Keratinocyte (primary cell): Measurements from ENCODE around the gene FAM13C. TPM values are rescaled to one million over a fixed set of nuclear protein-coding genes. Genes with fewer than 3 reads are reported as not detected.
A peak's percentile ranks its signal among the peaks of the same experiment; 100 is the strongest.

Experiments used
- DNase-seq: peaks from one replicate; pipeline ENCODE4 v3.0.0-alpha.2; 2011; ENCODE audit warnings: low read depth, missing footprints, low spot score
- FAIRE-seq: peaks from 2 replicates; lab custom pipeline; 2011; peaks lifted over from hg19 to GRCh38; lab: Jason Lieb, UNC
- H2AFZ ChIP-seq: 2 replicates; pipeline ENCODE4 v1.6.0; 2012; ENCODE audit warnings: low read length, control low read depth, inconsistent platforms; ENCODE audit not compliant: control insufficient read depth
- H3K27ac ChIP-seq: 2 replicates; pipeline ENCODE4 v1.5.1; 2011; ENCODE audit warnings: low read length; ENCODE audit not compliant: control insufficient read depth, insufficient read depth
- H3K27me3 ChIP-seq: 3 replicates; pipeline ENCODE4 v1.6.0; 2011; ENCODE audit warnings: low read length; ENCODE audit not compliant: control insufficient read depth, insufficient read depth; ENCODE audit errors: extremely low read depth
- H3K36me3 ChIP-seq, 2 experiments: 2 replicates in 1 of 2; 3 replicates in 1 of 2; pipeline ENCODE4 v1.5.1; 2011; ENCODE audit warnings: low read length in 2 of 2, mild to moderate bottlenecking in 1 of 2; ENCODE audit not compliant: control insufficient read depth in 2 of 2, insufficient read depth in 2 of 2; ENCODE audit errors: extremely low read depth in 1 of 2
- H3K4me1 ChIP-seq: 3 replicates; pipeline ENCODE4 v1.5.1; 2011; ENCODE audit warnings: low read length; ENCODE audit not compliant: control insufficient read depth, insufficient read depth; ENCODE audit errors: extremely low read depth
- H3K4me2 ChIP-seq: 3 replicates; pipeline ENCODE4 v1.6.0; 2011; ENCODE audit warnings: low read depth, low read length; ENCODE audit not compliant: control insufficient read depth, insufficient read depth; ENCODE audit errors: extremely low read depth
- H3K4me3 ChIP-seq, 3 experiments: fragments of 200-600 bp in 1 of 3; sonication (generic) in 1 of 3; 2 replicates in 2 of 3; 3 replicates in 1 of 3; pipeline ENCODE4 v1.5.1; 2011 to 2016; ENCODE audit warnings: low read length in 3 of 3, mild to moderate bottlenecking in 3 of 3, control low read depth in 2 of 3, inconsistent platforms in 1 of 3, low read depth in 1 of 3, mixed read lengths in 1 of 3, mixed run types in 1 of 3, moderate library complexity in 1 of 3; ENCODE audit not compliant: control insufficient read depth in 2 of 3, insufficient read depth in 2 of 3; ENCODE audit errors: extremely low read depth in 1 of 3
- H3K79me2 ChIP-seq: 2 replicates; pipeline ENCODE4 v1.6.0; 2012; ENCODE audit warnings: low read length; ENCODE audit not compliant: control insufficient read depth, insufficient read depth
- H3K9ac ChIP-seq: 3 replicates; pipeline ENCODE4 v1.6.0; 2011; ENCODE audit warnings: low read length; ENCODE audit not compliant: control insufficient read depth, insufficient read depth; ENCODE audit errors: extremely low read depth
- H3K9me1 ChIP-seq: 3 replicates; pipeline ENCODE4 v1.6.0; 2011; ENCODE audit warnings: low read length; ENCODE audit not compliant: control insufficient read depth, insufficient read depth; ENCODE audit errors: extremely low read depth
- H3K9me3 ChIP-seq: 2 replicates; pipeline ENCODE4 v1.5.1; 2012; ENCODE audit warnings: low read depth, low read length; ENCODE audit not compliant: control insufficient read depth
- H4K20me1 ChIP-seq: 3 replicates; pipeline ENCODE4 v1.6.0; 2011; ENCODE audit warnings: low read length; ENCODE audit not compliant: control insufficient read depth, insufficient read depth; ENCODE audit errors: extremely low read depth
- EZH2 ChIP-seq: IDR thresholded peaks from one replicate; pipeline ENCODE4 v1.6.1; 2012; ENCODE audit warnings: inconsistent platforms, mild to moderate bottlenecking, low read length, moderate library complexity
- dilution Hi-C: fragments of 300-500 bp; cut with MboI; formaldehyde crosslinking; loops from one replicate; pipeline ENCODE4 v1.7.0; 2020; ENCODE audit warnings: low sequenced_read_pairs; ENCODE audit not compliant: extremely low pct_ligation_motif_present
- polyA minus RNA-seq, 3 experiments: library from RNA; depleted of rRNA, polyadenylated mRNA; stranded (reverse); fragments of >200 nt; gene quantifications; 1 replicate in 1 of 3; 2 replicates in 1 of 3; 3 replicates in 1 of 3; pipeline ENCODE4 v1.2.3, GENCODE V29; 2011
- polyA plus RNA-seq, 5 experiments: library from polyadenylated mRNA; depleted of rRNA in 3 of 5; stranded (reverse) in 3 of 5; stranded (forward) in 1 of 5; unstranded in 1 of 5; fragments of >200 nt; gene quantifications; 1 replicate in 1 of 5; 2 replicates in 3 of 5; 3 replicates in 1 of 5; pipeline versions ENCODE4 v1.2.1 to v1.2.3, GENCODE V29; 2011 to 2012; ENCODE audit warnings: missing spikeins in 2 of 5, low read depth in 1 of 5, low replicate concordance in 1 of 5
- TF ChIP-seq, protein P1 (sequence below), 3 experiments: IDR thresholded peaks in 1 of 3; conservative IDR thresholded peaks in 1 of 3; optimal IDR thresholded peaks in 1 of 3; 2 replicates in 2 of 3; 3 replicates in 1 of 3; pipeline versions ENCODE3 to v1.5.1; 2011; ENCODE audit warnings: low read length in 3 of 3, mild to moderate bottlenecking in 3 of 3, moderate library complexity in 2 of 3, control low read depth in 1 of 3, inconsistent platforms in 1 of 3; ENCODE audit not compliant: insufficient read depth in 2 of 3; ENCODE audit errors: extremely low read depth in 1 of 3

Gene FAM13C
- polyA plus RNA-seq (0.08 to 1.2 TPM (median 0.58 TPM) in 3 replicates), polyA minus RNA-seq (1.7 to 6.9 TPM (median 6.1 TPM) in 3 replicates)
- polyA plus RNA-seq (2011; ENCODE audit: low read depth) = 0.52 TPM
- 0.27 and 0.34 TPM in 2 replicates for polyA plus RNA-seq (2011; cell fraction: cytosol; rRNA removed)
- 1.1 and 2.4 TPM in 2 replicates for polyA plus RNA-seq (2011; cell fraction: nucleus; rRNA removed)
- polyA plus RNA-seq (2012; ENCODE audit: low replicate concordance) = 0.09 and 0.37 TPM in 2 replicates
- not detected for polyA minus RNA-seq (2011; cell fraction: cytosol; rRNA and poly(A)+ RNA removed)
- polyA minus RNA-seq (2011; cell fraction: nucleus; rRNA and poly(A)+ RNA removed) = 3.3 and 4.6 TPM in 2 replicates

DNA sequence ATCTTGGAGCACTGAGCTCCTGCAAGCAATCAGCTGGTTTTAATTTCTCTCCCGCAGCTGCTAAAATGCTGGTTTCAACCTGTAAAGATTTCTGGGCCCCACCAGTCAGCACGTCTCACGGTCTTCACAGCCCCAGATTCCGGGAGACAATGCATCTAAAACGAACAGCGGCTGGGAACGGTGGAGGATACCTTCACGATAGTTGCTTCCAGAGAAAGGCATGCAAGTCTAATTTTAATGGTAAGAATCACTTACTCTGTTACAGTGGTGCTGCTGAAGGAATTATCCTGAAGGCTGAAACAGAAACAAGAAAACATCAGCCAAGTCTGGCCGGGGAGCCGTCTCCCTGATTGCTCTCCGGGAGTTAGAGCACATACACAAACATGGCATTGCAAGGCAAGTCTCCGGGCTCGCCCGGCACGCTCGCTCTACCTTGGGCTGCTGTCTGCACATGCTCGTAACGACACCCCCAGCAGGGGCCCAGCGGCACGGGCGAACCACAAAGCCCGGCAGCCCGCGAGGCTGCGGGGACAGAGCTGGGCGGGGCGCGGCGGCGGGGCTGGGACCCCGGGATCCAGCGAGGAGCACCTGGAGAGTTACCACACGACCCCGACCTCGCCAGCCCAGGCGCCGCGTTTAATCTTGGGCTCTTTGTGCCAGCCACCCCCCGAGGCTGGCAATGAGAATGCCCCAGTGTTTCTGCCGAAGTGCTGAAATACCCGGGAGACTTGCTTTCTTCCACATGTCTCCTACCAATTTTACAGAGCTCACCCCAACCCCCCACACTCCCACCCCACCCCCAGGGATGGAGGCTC lies at the start of gene FAM13C:
Gene FAM13C (minus strand): TSS at position 406 of the 815 bp plus-strand sequence. CDS start 89 bp downstream, at position 317.
- H4K20me1 ChIP-seq = no peaks in the 10 kb centered on the region
- dilution Hi-C loops = no loop called here
- H2AFZ ChIP-seq = peak within 1 kb of the TSS; percentile 94
- no peaks in the 10 kb centered on the region for H3K9me3 ChIP-seq
- H3K4me3 ChIP-seq = peak within 1 kb of the TSS; percentile 28 to 75 (median 73)
- peak within 1 kb of the TSS; percentile 35 for H3K9ac ChIP-seq
- peak within 1 kb of the TSS; percentile 96 for H3K4me2 ChIP-seq
- FAIRE-seq = peak; percentile 80
- H3K36me3 ChIP-seq = no peaks in the 10 kb centered on the region
- H3K27me3 ChIP-seq = no peaks in the 10 kb centered on the region
- no peaks in the 10 kb centered on the region for H3K79me2 ChIP-seq
- H3K27ac ChIP-seq = no peak within 1 kb of the TSS
- DNase-seq = no peak
- TF ChIP-seq, protein P1, sequence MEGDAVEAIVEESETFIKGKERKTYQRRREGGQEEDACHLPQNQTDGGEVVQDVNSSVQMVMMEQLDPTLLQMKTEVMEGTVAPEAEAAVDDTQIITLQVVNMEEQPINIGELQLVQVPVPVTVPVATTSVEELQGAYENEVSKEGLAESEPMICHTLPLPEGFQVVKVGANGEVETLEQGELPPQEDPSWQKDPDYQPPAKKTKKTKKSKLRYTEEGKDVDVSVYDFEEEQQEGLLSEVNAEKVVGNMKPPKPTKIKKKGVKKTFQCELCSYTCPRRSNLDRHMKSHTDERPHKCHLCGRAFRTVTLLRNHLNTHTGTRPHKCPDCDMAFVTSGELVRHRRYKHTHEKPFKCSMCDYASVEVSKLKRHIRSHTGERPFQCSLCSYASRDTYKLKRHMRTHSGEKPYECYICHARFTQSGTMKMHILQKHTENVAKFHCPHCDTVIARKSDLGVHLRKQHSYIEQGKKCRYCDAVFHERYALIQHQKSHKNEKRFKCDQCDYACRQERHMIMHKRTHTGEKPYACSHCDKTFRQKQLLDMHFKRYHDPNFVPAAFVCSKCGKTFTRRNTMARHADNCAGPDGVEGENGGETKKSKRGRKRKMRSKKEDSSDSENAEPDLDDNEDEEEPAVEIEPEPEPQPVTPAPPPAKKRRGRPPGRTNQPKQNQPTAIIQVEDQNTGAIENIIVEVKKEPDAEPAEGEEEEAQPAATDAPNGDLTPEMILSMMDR (optimal IDR thresholded peaks at IDR 0.05 in 1 of 3, IDR thresholded peaks at IDR 0.05 in 1 of 3, conservative IDR thresholded peaks at IDR 0.05 in 1 of 3; ENCODE audit: extremely low read depth in 1 of 3, insufficient read depth in 2 of 3, low read length in 3 of 3) = no peak
- no peak for TF ChIP-seq EZH2
- H3K9me1 ChIP-seq = no peaks in the 10 kb centered on the region
- H3K4me1 ChIP-seq = peaks cover 7% of the 10 kb centered on the region

DNA sequence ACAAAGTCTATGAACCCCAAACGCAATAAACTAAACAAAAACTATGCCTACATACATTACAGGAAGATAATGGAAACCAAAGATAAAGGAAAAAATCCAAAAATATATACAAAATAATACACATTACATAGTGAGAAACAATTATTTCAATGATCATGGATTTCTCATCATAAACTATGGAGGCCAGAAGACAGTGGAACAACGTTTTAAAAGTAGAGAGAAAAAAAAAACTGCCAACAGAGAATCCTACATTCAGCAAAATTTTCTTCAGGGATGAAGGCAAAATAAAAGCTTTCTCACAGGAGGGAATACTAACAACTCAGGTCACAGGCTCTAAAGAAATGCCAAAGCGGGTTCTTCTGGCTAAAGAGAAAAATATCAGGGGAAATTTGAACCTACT lies 42.9 kb upstream of the FAM13C start:
- no peaks in the 10 kb centered on the region for H3K79me2 ChIP-seq
- dilution Hi-C loops = loop anchor here (10.0 kb wide), 1 partner anchor 110 kb away; no protein-coding TSS in a partner anchor
- H3K9me3 ChIP-seq = no peaks in the 10 kb centered on the region
- H3K9me1 ChIP-seq = no peaks in the 10 kb centered on the region
- H3K4me2 ChIP-seq = no peak overlapping the region
- H3K27ac ChIP-seq = no peak overlapping the region
- no peaks in the 10 kb centered on the region for H3K27me3 ChIP-seq
- no peaks in the 10 kb centered on the region for H3K36me3 ChIP-seq
- no peak overlapping the region for H2AFZ ChIP-seq
- no peak overlapping the region for H3K9ac ChIP-seq
- TF ChIP-seq EZH2 = no peak
- TF ChIP-seq, protein P1 (optimal IDR thresholded peaks at IDR 0.05 in 1 of 3, IDR thresholded peaks at IDR 0.05 in 1 of 3, conservative IDR thresholded peaks at IDR 0.05 in 1 of 3; ENCODE audit: extremely low read depth in 1 of 3, insufficient read depth in 2 of 3, low read length in 3 of 3) = no peak
- H3K4me3 ChIP-seq = no peak overlapping the region
- H4K20me1 ChIP-seq = no peaks in the 10 kb centered on the region
- H3K4me1 ChIP-seq = no peaks in the 10 kb centered on the region
- FAIRE-seq (no peak), DNase-seq (no peak)
